Tongue (tissue), 2 donors: ENCODE measurements around the gene HDAC4. TPM values are rescaled to one million over a fixed set of nuclear protein-coding genes. Genes with fewer than 3 reads are reported as not detected.
"Not testable (repeated sequence)": the region's sequence is repeated elsewhere in the genome, so short reads cannot be mapped to it uniquely, and the experiment has no call there.

Source experiments
- DNase-seq: peaks from one replicate; pipeline ENCODE4 v3.0.0-alpha.2; 2015
- total RNA-seq: library from RNA; depleted of rRNA; stranded (reverse); fragments of >200 nt; gene quantifications from one replicate; pipeline ENCODE4 v1.2.3, GENCODE V29; 2014

Gene HDAC4
- total RNA-seq, result 34.2 TPM

DNA sequence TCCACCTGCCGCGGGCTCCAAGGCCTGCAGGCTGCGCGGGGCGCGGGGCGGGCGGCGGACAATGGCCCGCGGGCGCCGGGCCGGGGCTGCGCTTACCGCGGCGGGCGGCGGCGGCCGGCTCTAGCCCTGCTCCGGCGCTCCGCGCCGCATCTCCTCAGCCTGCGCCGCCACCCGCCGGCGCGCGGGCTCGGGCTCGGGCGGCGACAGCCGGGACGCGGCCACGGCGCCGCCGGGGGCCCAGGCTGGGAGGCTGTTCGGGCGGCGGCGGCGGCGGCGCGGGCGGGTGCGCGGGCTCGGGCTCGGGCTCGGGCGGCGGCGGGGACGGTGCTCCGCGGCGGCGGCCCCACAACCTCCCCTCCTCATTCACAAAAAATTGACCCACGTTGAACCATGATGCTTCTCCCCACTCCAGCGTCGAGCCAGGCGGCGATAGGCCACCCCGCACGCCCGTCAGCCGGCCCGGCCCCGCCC is at the start of gene HDAC4:
Gene HDAC4, minus strand, starts transcription at position 425 of the 471 bp plus-strand sequence. CDS start 48,321 bp downstream, outside the sequence.
- DNase-seq, result no peak

DNA sequence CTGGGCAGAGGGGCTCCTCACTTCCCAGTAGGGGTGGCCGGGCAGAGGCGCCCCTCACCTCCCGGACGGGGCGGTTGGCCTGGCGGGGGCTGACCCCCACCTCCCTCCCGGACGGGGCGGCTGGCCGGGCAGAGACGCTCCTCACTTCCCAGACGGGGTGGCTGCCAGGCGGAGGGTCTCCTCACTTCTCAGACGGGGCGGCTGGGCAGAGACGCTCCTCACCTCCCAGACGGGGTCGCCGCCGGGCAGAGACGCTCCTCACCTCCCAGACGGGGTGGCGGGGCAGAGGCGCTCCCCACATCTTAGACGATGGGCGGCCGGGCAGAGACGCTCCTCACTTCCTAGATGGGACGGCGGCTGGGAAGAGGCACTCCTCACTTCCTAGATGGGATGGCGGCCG is 48.6 kb upstream of the HDAC4 start:
- DNase-seq, result not testable (repeated sequence)

DNA sequence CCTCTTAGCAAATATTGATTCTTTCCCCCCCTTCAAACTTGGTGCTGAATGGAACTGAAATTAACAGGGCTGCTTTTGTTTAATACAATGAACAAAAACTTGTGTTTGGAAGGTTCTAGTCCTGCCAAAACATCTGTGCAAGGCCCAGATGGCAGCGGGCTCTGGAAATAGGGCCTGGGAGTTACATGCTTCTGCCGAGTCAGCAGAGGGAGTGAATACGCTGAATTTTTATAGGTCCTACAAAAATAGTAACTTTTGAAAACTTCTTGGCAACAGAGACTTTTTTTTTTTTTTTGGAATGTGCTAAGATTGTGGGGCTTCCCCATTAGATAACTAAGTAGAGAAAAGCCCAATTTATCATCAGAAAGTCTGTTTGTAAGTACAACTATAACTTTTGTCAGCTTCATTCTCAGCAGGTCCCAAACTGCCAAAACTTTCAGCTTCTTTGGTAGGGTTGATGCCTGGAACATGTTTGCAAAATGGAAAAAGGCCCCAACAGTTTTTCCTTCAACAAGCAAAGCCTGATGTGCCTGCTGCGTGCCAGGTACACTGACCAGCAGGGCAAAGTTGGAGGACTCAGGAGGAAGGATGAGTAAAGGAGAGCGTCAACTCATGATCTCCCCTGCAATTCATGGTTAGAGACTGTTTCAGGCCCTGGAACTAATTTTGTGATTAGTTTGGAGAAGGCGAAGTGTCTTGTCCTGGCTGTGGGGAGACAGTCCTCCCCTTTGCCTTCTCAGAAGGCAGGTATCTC is 45.1 kb upstream of the HDAC4 start:
- peak; percentile 75 for DNase-seq

DNA sequence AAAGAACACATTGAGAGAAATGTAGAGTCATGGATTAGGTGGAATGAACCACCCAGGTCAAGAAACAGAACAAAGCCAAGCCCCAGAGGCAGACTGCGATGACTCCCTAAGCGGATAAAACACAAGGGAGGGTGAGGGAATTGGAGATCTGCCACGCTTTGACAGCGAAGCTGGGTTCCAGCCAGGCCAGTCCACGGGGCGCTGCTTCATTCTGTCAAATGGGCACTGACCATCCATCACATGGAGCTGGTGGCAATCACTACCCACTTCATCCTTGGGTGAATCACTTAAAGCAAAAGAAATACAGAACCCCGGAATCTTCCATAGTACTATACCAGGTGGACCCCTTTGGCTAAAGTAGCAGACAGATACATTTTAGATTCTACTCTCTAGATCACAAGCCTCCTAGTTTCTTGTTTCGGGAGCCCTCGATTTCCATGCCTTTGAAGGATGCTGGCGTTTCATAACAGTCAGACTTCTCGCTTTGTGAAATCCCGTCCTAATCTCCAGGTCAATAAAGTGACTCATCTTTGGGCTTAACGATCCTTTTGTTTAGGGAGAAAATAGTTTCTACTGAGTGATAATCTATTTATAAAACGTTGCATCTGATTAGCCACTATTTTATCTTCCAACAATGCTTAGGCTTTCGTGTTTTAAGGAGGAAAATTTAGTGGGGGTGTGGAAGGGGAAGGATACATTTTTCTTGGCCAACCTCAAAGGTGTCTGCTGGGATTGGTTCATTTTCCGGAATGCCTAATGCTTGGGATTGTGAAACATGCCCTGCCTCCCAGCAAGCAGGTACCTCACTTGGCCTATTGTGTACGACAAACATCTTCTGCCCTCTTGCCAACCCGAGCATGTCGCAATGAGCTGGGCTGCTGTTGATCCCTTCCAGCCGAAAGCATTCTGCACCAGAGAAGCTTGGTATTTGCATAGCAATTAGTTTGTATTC is 44.1 kb upstream of the HDAC4 start:
- peak; percentile 42 for DNase-seq

DNA sequence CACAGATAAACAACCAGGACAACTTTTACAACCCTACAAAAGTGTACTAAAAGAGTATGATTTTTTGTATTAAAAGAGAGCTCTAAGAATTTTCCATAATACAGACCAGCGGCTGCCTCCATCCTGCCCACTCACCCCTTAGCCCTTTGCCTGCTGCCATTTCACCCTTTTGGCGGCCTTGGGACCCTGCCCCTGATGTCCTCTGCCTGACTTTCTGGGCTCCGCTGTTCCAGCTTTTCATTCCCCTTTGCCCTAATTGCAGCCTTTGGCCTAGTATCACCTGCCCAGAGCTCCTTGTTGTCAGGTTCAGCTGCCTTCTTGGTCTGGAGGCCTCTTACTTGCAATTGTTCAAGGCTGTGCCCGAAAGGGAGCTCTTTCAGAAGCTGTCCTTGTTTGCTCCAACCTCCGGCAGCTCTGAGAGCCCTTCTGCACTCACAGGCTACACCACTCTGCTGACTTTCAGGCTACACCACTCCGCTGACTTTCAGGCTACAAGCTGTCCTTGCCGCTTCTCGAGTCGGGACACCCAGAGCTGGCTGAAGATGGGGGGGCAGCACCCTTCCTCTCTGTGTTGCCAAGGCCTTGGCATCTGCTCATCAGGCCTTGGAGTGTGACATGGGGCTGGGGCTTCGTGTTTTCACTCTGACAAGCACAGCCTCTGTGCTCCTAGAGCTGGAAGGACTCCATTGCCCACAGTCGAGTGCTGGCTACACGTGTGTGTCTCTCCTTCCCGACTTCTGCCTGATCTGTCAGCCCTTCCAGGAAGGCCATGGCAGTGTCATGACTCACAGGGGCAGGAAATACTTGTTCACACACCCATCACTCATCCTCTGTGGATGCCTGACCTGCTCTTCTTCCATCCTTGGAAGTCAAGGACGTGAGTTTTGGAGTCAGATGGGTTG is 43.1 kb upstream of the HDAC4 start:
- DNase-seq, result no peak

DNA sequence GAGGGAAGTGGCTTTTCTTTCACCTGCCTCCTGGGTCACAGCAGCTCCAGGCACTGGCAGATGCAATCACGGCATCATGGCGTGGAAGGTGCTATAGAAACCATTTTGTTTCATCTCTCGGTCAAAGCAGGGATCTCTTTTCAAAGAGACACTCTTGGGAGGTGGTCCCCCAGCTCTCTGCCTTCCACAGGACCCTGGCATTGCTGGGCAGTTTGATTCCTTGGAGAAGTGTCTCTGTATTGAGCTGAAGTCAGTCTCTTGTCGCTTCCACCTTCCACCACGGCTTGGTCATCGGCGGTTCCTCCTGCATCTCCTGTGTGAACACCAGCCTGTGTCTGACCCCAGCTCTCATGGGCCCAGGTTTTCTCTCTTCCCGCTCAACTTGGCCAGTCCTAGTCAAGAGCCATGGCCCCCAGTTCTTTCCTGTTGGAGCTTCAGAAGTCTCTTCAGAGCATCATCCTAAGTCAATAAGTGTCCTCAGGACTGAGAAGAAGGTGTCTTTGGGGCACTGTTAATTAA is 42.3 kb upstream of the HDAC4 start:
- no peak for DNase-seq

DNA sequence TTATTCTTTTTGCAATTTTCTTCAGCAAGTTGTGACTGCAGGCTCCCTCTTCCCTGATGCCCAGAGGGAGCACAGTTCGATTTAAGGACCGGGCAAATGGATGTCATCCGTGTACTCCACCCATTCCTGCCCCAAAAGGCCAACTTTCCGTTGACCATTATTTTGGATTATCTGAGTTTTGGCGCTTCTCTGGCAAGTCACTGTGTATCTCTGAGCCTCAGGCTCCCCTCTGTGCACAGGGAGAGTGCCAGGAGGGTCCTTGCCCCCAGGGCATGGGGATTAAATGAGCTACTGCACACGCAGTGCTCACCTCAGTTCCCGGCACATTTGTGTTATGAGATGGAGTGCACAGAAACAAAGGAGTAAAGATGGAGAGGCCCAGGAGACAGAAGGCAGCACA is 41.4 kb upstream of the HDAC4 start:
- DNase-seq, result no peak

DNA sequence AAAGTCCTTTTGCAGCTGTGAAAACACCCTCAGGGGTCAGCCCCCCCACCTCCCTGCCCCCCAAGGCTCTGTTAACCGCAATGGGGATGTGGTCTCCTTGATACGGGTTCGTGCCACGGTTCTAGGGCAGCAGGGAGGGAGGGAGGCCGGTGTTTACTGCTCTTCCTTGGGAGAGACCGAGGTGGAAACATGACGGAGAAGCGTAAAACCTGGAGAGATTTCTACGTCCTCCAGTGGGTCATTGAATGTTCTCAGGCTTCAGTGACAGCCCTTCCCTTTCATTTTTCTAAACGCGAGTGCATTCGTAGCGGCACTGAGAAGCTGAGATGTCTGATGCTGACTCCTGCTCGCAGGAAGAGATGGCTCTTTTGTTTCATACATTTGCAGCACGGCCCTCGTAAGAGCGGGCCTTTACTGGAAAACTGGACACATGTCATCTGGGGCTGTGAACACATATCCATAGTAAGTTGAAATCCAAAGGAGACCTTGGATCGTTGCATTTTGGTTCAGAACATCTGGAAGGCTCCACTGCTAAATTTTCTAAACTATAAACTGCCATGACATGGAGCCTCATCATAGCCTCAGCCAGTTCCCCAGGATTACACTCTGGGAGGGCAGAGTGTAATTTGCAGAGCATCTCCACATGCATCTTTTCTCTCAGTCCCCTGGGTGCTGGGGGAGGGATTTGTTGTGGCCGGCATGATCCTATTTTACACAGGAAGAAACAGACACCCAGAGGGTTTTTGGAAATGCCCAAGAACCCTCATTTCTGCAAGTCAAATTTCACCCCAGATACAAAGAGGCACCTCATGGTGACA is 40.6 kb upstream of the HDAC4 start:
- DNase-seq, result peak; percentile 44

DNA sequence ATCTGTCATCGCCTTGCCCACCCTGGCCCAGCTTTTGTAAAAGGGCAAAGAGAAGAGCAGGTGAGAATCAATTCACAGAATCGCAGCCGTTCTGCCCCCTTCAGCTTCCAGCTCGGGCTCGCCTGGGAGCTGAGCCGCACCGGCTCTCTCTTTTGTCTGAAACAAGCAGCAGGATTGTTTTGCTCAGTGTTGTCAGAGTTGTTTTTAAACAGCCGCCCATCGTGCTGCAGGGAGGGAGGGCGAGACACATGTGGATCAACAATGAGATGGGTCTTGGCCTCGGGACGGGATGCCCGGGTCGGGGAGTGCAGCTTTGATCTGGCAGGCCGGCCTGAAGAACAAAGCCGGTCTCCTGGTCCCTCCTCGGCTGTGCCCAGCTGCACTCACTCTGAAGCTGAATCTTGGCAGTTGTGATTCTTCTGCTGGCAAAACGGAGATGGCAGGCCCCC is 39.7 kb upstream of the HDAC4 start:
- DNase-seq, result peak; percentile 70

DNA sequence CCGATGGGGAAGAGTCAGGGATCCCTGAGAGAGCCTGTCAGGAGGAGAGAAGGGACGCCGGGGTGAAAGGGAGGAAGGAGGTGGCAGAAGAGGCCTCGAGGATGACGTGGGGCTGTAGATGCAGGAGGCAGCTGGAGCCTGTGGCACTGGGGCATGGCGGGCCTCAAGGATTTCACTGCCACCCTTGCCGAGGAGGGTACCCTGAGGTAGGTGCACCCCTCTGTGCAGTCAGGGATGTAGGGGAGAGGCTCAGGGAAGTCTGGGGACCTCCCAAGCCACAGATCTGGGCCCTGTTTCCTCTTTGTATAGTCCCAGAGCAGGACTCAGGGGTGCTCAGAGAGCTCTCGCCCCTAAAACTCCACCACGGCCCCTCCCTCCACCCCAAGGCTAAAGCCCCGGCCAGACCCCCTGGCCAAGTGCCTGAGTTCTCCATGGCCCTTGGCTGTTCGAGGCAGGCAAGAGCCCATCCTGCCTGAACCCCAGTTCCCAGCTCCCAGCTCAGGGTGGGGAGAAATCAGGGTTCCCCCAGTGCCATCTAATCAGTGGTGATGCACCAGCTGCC is 39.0 kb upstream of the HDAC4 start:
- no peak for DNase-seq

DNA sequence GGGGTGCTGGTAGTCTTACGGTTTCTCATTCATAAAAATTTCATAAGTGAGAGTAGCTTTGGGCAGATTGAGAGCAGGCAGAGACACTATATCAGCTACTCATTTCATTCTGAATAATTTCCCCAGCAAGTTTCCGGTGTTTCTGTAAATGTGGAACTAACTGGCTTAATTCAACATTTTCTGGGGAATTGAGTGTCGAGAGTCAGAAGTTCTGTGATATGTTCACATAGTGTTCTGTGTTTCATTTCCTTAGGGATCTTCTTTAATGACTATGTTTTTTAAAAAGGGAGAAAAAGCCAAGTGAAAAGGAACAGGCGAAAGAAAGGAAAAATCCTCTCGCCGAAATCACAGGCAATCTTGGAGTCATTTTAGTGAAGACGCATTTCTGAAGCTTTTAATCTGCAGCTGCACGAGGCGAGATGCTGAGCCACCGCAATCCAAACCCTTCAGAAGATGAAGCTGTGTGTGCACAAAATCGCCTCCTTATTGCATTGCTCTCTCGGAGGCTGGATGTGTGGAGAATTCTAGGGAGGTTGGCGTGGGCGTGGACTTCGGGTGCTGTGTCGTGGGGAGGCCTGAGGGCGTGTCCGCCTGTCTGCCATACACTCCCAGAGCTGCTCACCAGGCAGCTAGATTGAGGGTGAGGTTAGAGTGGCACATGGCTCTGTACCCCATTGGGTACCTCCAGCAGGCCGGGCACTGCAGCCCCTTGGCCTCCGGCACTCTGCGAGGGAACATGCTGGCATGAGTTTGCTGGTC is 38.4 kb upstream of the HDAC4 start:
- DNase-seq, result peak; percentile 37

DNA sequence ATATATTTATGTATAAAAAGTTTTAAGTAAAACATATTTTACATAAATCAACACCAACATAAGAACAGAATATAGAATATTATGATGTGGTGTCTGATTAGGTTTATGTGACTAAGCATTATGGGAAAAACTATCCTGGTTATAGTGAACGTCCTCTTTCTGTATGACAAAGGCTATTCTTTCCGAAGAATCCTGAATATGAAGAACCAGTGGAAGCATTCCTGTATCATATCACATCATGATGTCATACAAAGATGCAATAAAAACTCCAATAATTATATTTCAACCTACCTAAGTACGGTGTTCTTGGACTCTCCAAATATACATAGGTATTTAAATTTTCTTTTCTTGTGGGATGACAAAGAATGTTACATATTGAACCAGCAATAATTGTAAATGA is 37.5 kb upstream of the HDAC4 start:
- DNase-seq, result no peak

DNA sequence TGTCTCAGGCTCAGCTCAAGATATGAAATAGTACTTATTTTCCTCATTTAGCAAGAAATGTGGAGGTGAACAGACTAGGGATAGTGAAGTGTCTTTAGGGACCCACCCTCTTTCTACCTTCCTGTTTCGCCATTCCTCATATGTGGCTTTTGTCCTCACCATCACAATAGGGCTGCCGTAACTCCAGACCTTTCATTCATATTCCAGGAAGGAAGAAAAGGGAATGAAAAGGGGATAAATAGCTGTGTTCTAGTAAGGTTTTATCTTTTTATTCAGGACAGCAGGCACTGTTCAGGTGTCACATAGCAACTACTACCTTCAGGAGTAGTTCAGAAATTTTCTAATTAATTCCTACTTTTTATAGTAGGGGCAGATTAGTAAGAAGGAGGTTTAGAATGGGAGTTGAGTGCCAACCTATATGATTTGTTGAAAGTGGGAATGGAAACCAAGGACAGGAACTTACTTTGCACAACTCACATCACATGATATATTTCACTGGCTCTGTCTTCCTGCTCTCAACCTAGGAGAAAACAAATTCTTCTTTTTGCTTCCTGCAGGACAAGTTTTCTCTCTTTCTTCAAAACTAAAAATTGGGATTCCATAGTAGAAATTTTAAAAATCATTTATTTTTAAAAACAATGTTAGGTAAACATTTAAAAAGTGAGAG is 36.0 kb upstream of the HDAC4 start:
- DNase-seq, result no peak

DNA sequence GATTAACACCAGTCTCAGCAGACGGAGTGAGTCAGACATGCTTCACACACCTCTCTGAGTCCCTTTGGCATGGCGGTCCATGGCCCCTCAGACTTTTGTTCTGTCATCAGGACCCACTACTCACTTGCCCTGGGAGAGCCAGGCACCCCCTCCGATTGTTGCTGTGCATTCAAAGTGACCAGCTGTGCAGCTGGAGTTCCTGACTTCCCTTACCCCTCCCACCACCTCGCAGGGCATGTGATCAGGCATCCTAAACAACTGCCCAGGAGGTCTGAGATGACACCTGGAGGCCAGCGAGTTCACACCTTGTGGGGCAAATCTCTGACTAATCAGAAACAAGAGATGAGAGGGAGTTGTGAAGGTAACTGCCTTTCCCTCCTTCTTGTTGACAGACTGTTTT is 35.3 kb upstream of the HDAC4 start:
- DNase-seq, result no peak

DNA sequence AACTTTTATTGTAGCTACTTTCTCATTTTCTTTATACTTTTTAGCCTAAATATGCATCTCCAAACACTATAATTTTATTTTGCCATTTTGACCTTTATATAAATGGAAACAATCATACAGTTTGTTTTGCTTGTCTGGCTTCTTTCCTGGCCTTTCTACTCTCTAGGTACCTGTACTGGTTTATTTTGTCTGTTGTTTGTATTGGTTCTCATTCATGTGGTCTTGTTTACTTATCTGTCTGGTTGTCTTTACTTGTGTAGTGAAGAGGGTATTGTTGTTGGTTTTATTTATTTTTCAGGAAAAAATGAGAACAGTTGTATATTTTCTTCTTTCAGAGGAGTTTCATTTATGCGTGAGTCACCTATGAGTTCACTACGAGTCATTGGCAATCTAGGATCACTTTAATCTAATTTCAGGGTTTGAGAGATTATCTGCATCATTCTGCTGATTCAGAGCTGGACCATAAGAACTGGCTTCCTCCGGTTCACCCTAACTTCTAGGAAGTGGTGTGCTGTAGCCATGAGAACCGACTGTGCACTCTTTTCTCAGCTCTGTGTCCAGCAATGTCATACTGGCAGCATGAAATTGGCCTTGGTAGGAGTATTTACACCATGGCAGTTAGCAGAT is 33.1 kb upstream of the HDAC4 start:
- DNase-seq, result no peak

DNA sequence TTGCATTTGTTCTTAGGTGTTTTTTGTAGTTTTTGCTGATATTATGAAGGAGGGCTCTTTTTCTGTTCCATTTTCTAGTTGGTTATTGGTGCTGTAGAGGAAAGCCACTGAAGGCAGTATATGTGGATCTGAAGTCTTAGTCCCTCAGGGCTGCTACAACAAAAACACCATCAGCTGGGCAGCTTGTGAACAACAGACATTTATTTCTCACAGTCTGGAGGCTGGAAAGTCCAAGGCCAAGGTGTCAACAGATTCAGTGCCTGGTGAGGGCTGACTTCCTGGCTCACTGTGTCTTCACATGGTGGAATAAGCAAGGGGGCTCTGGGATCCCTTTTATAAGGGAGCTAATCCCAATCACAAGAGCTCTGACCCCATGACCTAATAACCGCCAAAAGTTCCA is 31.4 kb upstream of the HDAC4 start:
- DNase-seq, result no peak

DNA sequence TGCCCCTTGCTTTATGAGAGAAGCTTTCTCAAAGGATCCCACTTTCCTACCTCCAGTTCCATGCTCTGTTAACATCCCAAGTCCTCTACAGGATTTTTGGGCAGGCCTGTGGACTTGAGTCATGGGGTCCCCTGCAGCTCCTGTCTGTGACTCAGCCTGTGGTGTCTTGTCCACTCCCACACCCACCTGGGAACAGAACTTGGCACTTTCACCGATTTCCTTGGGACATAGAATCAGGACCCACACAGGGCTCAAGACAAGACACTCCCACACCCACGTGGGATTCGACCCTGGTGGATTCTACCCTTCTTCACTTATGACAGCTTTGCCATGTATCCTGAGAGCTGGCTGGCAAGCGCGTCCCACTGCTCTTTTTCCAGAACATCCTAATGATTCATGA is 30.7 kb upstream of the HDAC4 start:
- no peak for DNase-seq

DNA sequence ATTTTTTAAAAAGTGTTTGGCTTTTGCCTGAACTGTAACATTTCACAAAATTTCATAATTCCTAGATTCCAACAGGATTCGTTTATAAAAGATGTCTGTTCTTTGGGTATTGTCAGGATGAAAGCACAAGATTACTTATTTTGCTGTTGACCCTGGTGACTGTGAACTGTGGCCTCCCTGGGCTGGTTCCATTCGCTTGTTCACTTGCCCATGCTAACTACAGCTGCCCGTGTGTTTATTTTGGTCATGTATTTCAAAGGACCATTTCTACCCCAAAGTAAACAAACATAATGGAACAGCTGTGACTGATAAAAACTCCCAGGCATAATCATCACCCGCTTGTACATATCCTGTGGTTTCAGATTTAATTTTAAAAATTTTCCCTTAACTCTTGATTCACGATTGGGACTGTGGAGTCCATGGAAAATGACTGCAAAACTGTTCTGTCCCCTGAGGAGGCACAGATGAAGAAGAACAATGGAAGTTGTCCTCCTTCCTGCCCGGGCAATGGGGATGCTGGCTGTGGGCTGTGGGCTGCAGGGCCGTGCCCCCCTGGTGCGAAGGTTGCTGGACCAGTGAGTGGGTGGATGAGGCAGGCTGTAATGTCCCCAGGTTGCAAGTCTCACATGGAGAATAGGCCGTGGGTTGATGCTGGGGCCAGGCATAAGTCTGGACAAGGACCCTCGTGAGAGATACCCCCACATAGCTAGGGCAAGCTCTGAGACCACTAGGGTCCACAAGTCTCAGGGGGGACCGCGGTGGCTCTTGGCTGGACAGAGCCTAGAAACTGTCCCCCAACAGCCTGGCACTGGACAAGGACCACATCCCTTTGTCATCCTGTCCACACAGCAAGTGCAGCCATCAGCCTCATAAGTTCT is 28.9 kb upstream of the HDAC4 start:
- DNase-seq, result no peak
